Activated CD4-positive, alpha-beta T cell treated with anti-CD3 and anti-CD28 coated beads, Interleukin-2, amount 50 U/mL, for 16 hours (primary cell): ENCODE measurements around the gene OR4C16.

Source experiments
- DNase-seq: peaks from one replicate; pipeline ENCODE4 v3.0.0-alpha.2; 2020

The OR4C16 gene

GRCh38 chr11:55571828-55572227, at the start of gene OR4C16:
Gene OR4C16, plus strand, starts transcription at chr11:55572128. Its CDS starts 0 bp downstream, at chr11:55572128.
- no peak for DNase-seq

GRCh38 chr11:55554169-55554568, 17.8 kb upstream of the OR4C16 start, which contains the start of gene OR4C15:
Gene OR4C15, plus strand, starts transcription at chr11:55554469. Its CDS starts 0 bp downstream, at chr11:55554469.
- no peak for DNase-seq

GRCh38 chr11:55572548-55572947, 620 bp downstream of the OR4C16 start:
- no peak for DNase-seq

- DNase-seq = no peak
Measured at GRCh38 chr11:55607545-55607944, 35.6 kb downstream of the OR4C16 start, which contains the start of gene OR4C11. Gene OR4C11, minus strand, starts transcription at chr11:55607645. Its CDS starts 3,272 bp downstream, at chr11:55604373.
